ENCODE results near the gene KAT6B. TPM values are rescaled to one million over a fixed set of nuclear protein-coding genes. Genes with fewer than 3 reads are reported as not detected.
"Not testable (repeated sequence)": the region's sequence is repeated elsewhere in the genome, so short reads cannot be mapped to it uniquely, and the experiment has no call there.

Gene KAT6B
- total RNA-seq, 1 donor from 2014 or later: 59.2 TPM

GRCh38 chr10:74892839-74893238, 66.4 kb downstream of the KAT6B start:
- Histone ChIP-seq H3K4me1 (peaks cover 33% of the 10 kb centered on the region), H3K36me3 (no peaks in the 10 kb centered on the region), H3K27ac (no peak overlapping the region), H3K9me3 (no peaks in the 10 kb centered on the region), H3K27me3 (no peaks in the 10 kb centered on the region), H3K4me3 (no peak overlapping the region)
- intact Hi-C loops (cut with DNase I): no loop called here
- no peak for TF ChIP-seq CTCF (IDR thresholded peaks at IDR 0.05)
- no peak for TF ChIP-seq POLR2A (IDR thresholded peaks at IDR 0.05)
- TF ChIP-seq POLR2AphosphoS5 (IDR thresholded peaks at IDR 0.05; ENCODE audit: insufficient read depth in 1 of 2, low read depth in 1 of 2): no peak
- no peak for DNase-seq (ENCODE audit: extremely low spot score in 2 of 2)

- H3K36me3 ChIP-seq; intact Hi-C loops (cut with DNase I); H3K27ac ChIP-seq; DNase-seq (ENCODE audit: extremely low spot score in 2 of 2); H3K4me3 ChIP-seq; H3K27me3 ChIP-seq; H3K9me3 ChIP-seq: not testable (repeated sequence)
- H3K4me1 ChIP-seq: peaks cover 38% of the 10 kb centered on the region
These were observed 66.9 kb downstream of the KAT6B start for GRCh38 chr10:74893329-74893728.

- TF ChIP-seq POLR2A (IDR thresholded peaks at IDR 0.05) (no peak), POLR2AphosphoS5 (IDR thresholded peaks at IDR 0.05; ENCODE audit: insufficient read depth in 1 of 2, low read depth in 1 of 2) (no peak), CTCF (IDR thresholded peaks at IDR 0.05) (no peak)
- Histone ChIP-seq H3K4me1 (peaks cover 44% of the 10 kb centered on the region), H3K27ac (no peak overlapping the region), H3K4me3 (no peak overlapping the region), H3K9me3 (no peaks in the 10 kb centered on the region), H3K27me3 (no peaks in the 10 kb centered on the region), H3K36me3 (no peaks in the 10 kb centered on the region)
- no peak for DNase-seq (ENCODE audit: extremely low spot score in 2 of 2)
- intact Hi-C loops (cut with DNase I): no loop called here
These were observed 70.6 kb downstream of the KAT6B start for GRCh38 chr10:74896788-74897527.

GRCh38 chr10:74898201-74898976, 72.0 kb downstream of the KAT6B start:
- Histone ChIP-seq H3K4me3 (no peak overlapping the region), H3K27me3 (no peaks in the 10 kb centered on the region), H3K27ac (no peak overlapping the region), H3K9me3 (no peaks in the 10 kb centered on the region), H3K4me1 (peaks cover 48% of the 10 kb centered on the region), H3K36me3 (no peaks in the 10 kb centered on the region)
- no peak for DNase-seq (ENCODE audit: extremely low spot score in 2 of 2)
- TF ChIP-seq POLR2A (IDR thresholded peaks at IDR 0.05) (no peak), POLR2AphosphoS5 (IDR thresholded peaks at IDR 0.05; ENCODE audit: insufficient read depth in 1 of 2, low read depth in 1 of 2) (no peak), CTCF (IDR thresholded peaks at IDR 0.05) (no peak)
- intact Hi-C loops (cut with DNase I): no loop called here

- TF ChIP-seq POLR2AphosphoS5 (IDR thresholded peaks at IDR 0.05; ENCODE audit: insufficient read depth in 1 of 2, low read depth in 1 of 2) (no peak), POLR2A (IDR thresholded peaks at IDR 0.05) (no peak), CTCF (IDR thresholded peaks at IDR 0.05) (no peak)
- H3K36me3 ChIP-seq: no peaks in the 10 kb centered on the region
- no peaks in the 10 kb centered on the region for H3K27me3 ChIP-seq
- no peaks in the 10 kb centered on the region for H3K9me3 ChIP-seq
- intact Hi-C loops (cut with DNase I): no loop called here
- peaks cover 50% of the 10 kb centered on the region for H3K4me1 ChIP-seq
- no peak overlapping the region for H3K27ac ChIP-seq
- no peak overlapping the region for H3K4me3 ChIP-seq
- no peak for DNase-seq (ENCODE audit: extremely low spot score in 2 of 2)
These were observed 73.9 kb downstream of the KAT6B start for GRCh38 chr10:74900297-74900696.

Data from vagina (tissue), 2 donors.